Neuron (in vitro differentiated cells): ENCODE measurements around the gene PLCXD3.

ENCODE experiments used
- H2AFZ ChIP-seq: one replicate; pipeline ENCODE4 v1.6.1; 2013; ENCODE audit warnings: low read depth, mild to moderate bottlenecking, inconsistent platforms, low read length, moderate library complexity
- H3K27me3 ChIP-seq: one replicate; pipeline ENCODE4 v1.6.1; 2013; ENCODE audit warnings: low read length; ENCODE audit not compliant: insufficient read depth
- H3K36me3 ChIP-seq: one replicate; pipeline ENCODE4 v1.6.1; 2013; ENCODE audit warnings: low read length; ENCODE audit not compliant: insufficient read depth
- H3K4me1 ChIP-seq: one replicate; pipeline ENCODE4 v1.6.1; 2013; ENCODE audit warnings: low read length; ENCODE audit not compliant: insufficient read depth
- H3K4me3 ChIP-seq: 2 replicates; pipeline ENCODE4 v1.5.1; 2013; ENCODE audit warnings: mild to moderate bottlenecking, low read length, moderate library complexity
- H3K9me3 ChIP-seq: one replicate; pipeline ENCODE4 v1.6.1; 2013; ENCODE audit warnings: low read length

PLCXD3 gene, protein sequence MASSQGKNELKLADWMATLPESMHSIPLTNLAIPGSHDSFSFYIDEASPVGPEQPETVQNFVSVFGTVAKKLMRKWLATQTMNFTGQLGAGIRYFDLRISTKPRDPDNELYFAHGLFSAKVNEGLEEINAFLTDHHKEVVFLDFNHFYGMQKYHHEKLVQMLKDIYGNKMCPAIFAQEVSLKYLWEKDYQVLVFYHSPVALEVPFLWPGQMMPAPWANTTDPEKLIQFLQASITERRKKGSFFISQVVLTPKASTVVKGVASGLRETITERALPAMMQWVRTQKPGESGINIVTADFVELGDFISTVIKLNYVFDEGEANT

DNA sequence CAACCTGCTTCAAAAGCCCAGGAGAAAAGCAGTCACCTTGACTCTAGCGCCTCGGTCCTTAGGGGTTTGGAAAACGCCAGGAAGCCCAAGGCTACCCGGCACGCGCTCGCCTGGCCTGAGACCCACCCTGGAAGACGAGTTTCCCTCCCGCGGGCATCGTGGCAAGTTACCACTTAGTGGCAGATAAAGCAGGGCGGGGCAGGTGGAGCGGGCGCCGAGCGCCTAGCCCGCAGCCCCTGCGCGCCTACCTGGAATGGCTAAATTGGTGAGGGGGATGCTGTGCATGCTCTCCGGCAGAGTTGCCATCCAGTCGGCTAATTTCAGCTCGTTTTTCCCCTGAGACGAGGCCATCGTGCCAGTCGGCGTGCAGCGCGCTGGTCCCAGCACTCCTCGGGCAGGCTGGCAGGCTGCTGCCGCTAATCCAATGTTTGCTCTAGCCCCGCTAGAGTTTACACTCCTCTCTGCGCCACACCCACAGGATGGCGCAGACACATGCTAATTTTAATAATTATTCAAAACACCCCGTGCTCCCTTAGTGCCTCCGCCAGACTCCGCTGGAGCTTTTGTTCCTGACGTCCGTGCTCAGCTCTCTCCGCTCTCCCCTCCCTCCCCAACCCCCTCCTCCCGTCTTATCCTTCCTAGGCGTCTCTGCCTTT, at the start of gene PLCXD3:
TSS of gene PLCXD3 (minus strand) at position 426 of the 656 bp plus-strand sequence. CDS start at position 351, 75 bp downstream.
- Histone ChIP-seq H3K36me3 (no peaks in the 10 kb centered on the region), H2AFZ (peak within 1 kb of the TSS; percentile 55), H3K27me3 (peaks cover 30% of the 10 kb centered on the region), H3K9me3 (no peaks in the 10 kb centered on the region), H3K4me1 (peaks cover 13% of the 10 kb centered on the region), H3K4me3 (peak within 1 kb of the TSS; percentile 30)

GRCh38 chr5:41559184-41559583, 48.8 kb upstream of the PLCXD3 start:
- Histone ChIP-seq H3K4me1 (no peaks in the 10 kb centered on the region), H3K27me3 (no peaks in the 10 kb centered on the region), H2AFZ (no peak overlapping the region), H3K9me3 (no peaks in the 10 kb centered on the region), H3K4me3 (no peak overlapping the region), H3K36me3 (no peaks in the 10 kb centered on the region)

GRCh38 chr5:41558295-41558694, 47.9 kb upstream of the PLCXD3 start:
- no peak overlapping the region for H3K4me3 ChIP-seq
- no peak overlapping the region for H2AFZ ChIP-seq
- no peaks in the 10 kb centered on the region for H3K36me3 ChIP-seq
- no peaks in the 10 kb centered on the region for H3K9me3 ChIP-seq
- H3K4me1 ChIP-seq: no peaks in the 10 kb centered on the region
- H3K27me3 ChIP-seq: no peaks in the 10 kb centered on the region

- Histone ChIP-seq H3K36me3 (no peaks in the 10 kb centered on the region), H3K9me3 (no peaks in the 10 kb centered on the region), H3K27me3 (no peaks in the 10 kb centered on the region), H3K4me3 (no peak overlapping the region), H3K4me1 (no peaks in the 10 kb centered on the region), H2AFZ (no peak overlapping the region)
These were observed 37.6 kb upstream of the PLCXD3 start for GRCh38 chr5:41547991-41548390.

DNA sequence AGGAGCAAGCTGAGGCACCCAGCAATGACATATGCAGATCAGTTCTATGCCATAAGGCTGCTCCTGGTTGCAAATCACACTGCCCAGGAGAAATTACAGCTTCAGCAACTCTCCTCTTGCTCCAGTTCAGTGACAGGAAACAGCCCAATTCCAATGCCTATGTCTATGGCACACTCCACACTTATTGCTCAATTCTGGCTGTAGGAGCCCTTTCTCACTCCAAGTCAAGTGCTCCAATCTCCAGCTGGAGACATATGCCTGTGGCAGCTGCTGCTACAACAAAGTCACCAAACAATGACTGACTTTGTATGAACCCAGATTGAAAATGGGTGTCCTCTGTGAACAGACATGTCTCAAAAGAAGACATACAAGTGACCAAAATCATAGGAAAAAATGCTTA, 31.8 kb upstream of the PLCXD3 start:
- H3K4me1 ChIP-seq: no peaks in the 10 kb centered on the region
- H3K36me3 ChIP-seq: no peaks in the 10 kb centered on the region
- no peaks in the 10 kb centered on the region for H3K9me3 ChIP-seq
- H3K27me3 ChIP-seq: no peaks in the 10 kb centered on the region
- no peak overlapping the region for H3K4me3 ChIP-seq
- H2AFZ ChIP-seq: no peak overlapping the region

GRCh38 chr5:41539454-41539853, 29.1 kb upstream of the PLCXD3 start:
- H2AFZ ChIP-seq: no peak overlapping the region
- no peaks in the 10 kb centered on the region for H3K36me3 ChIP-seq
- H3K4me3 ChIP-seq: no peak overlapping the region
- H3K27me3 ChIP-seq: no peaks in the 10 kb centered on the region
- no peaks in the 10 kb centered on the region for H3K9me3 ChIP-seq
- no peaks in the 10 kb centered on the region for H3K4me1 ChIP-seq

GRCh38 chr5:41537581-41537980, 27.2 kb upstream of the PLCXD3 start:
- Histone ChIP-seq H3K9me3 (no peaks in the 10 kb centered on the region), H3K36me3 (no peaks in the 10 kb centered on the region), H3K27me3 (no peaks in the 10 kb centered on the region), H3K4me3 (no peak overlapping the region), H3K4me1 (no peaks in the 10 kb centered on the region), H2AFZ (no peak overlapping the region)

- Histone ChIP-seq H3K9me3 (no peaks in the 10 kb centered on the region), H3K4me1 (no peaks in the 10 kb centered on the region), H3K4me3 (no peak overlapping the region)
These were observed 22.1 kb upstream of the PLCXD3 start for GRCh38 chr5:41532485-41532884.

DNA sequence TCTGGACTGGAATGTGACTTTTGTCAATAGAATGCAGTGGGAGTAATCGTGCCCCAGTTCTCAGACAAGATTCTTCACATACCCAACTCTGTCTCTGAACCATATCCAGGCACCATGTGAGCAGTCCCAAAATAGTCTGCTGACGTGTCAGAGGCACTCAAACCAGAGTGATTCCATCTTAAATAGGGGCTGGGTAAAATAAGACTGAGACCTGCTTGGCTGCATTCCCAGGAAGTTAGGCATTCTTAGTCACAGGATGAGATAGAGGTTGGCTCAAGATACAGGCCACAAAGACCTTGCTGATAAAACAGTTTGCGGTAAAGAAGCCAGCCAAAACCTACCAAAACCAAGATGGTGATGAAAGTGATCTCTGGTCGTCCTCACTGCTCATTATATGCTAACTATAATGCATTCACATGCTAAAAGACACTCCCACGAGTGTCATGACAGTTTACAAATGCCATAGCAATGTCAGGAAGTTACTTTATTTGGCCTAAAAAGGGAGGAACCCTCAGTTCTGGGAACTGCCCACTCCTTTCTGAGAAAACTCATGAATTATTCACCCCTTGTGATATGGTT, 16.9 kb upstream of the PLCXD3 start:
- Histone ChIP-seq H2AFZ (no peak overlapping the region), H3K4me3 (no peak overlapping the region), H3K27me3 (no peaks in the 10 kb centered on the region), H3K9me3 (no peaks in the 10 kb centered on the region), H3K4me1 (no peaks in the 10 kb centered on the region), H3K36me3 (no peaks in the 10 kb centered on the region)

More at GRCh38 chr5:41532485-41532884, 22.1 kb upstream of the PLCXD3 start:
- no peak overlapping the region for H2AFZ ChIP-seq
- H3K27me3 ChIP-seq: no peaks in the 10 kb centered on the region
- H3K36me3 ChIP-seq: no peaks in the 10 kb centered on the region

- no peaks in the 10 kb centered on the region for H3K36me3 ChIP-seq
- H2AFZ ChIP-seq: no peak overlapping the region
- H3K27me3 ChIP-seq: no peaks in the 10 kb centered on the region
- no peak overlapping the region for H3K4me3 ChIP-seq
- no peaks in the 10 kb centered on the region for H3K9me3 ChIP-seq
- H3K4me1 ChIP-seq: no peaks in the 10 kb centered on the region
These were observed 16.3 kb upstream of the PLCXD3 start for GRCh38 chr5:41526699-41527098.

- H2AFZ ChIP-seq: no peak overlapping the region
- no peaks in the 10 kb centered on the region for H3K4me1 ChIP-seq
- no peak overlapping the region for H3K4me3 ChIP-seq
- no peaks in the 10 kb centered on the region for H3K36me3 ChIP-seq
- no peaks in the 10 kb centered on the region for H3K9me3 ChIP-seq
- no peaks in the 10 kb centered on the region for H3K27me3 ChIP-seq
These were observed 13.8 kb upstream of the PLCXD3 start for GRCh38 chr5:41524174-41524573.

- Histone ChIP-seq H3K4me1 (no peaks in the 10 kb centered on the region), H2AFZ (no peak overlapping the region), H3K4me3 (no peak overlapping the region), H3K9me3 (no peaks in the 10 kb centered on the region), H3K36me3 (no peaks in the 10 kb centered on the region), H3K27me3 (no peaks in the 10 kb centered on the region)
These were observed 11.9 kb upstream of the PLCXD3 start for GRCh38 chr5:41522193-41522786.

DNA sequence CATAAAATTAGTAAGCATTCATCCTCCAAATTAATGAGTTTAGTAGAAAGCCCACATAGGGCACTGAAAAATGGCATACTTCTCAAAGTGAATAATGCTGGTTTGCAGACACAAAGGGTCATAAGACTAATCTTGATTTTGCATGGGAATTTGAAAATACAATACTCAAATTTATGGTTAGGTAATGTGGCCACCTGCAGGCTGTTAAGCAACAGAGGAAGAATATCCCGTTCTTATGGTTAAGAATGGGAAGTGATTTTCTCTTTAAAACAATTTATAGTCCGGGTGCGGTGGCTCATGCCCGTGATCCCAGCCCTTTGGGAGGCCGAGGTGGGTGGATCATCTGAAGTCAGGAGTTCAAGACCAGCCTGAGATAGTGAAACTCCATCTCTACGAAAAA, 9.4 kb upstream of the PLCXD3 start:
- H3K27me3 ChIP-seq: no peaks in the 10 kb centered on the region
- H3K4me1 ChIP-seq: no peaks in the 10 kb centered on the region
- H2AFZ ChIP-seq: no peak overlapping the region
- no peak overlapping the region for H3K4me3 ChIP-seq
- H3K36me3 ChIP-seq: no peaks in the 10 kb centered on the region
- H3K9me3 ChIP-seq: no peaks in the 10 kb centered on the region
